Measurements from ENCODE around the gene ATG16L2.

The ATG16L2 gene, protein sequence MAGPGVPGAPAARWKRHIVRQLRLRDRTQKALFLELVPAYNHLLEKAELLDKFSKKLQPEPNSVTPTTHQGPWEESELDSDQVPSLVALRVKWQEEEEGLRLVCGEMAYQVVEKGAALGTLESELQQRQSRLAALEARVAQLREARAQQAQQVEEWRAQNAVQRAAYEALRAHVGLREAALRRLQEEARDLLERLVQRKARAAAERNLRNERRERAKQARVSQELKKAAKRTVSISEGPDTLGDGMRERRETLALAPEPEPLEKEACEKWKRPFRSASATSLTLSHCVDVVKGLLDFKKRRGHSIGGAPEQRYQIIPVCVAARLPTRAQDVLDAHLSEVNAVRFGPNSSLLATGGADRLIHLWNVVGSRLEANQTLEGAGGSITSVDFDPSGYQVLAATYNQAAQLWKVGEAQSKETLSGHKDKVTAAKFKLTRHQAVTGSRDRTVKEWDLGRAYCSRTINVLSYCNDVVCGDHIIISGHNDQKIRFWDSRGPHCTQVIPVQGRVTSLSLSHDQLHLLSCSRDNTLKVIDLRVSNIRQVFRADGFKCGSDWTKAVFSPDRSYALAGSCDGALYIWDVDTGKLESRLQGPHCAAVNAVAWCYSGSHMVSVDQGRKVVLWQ

DNA sequence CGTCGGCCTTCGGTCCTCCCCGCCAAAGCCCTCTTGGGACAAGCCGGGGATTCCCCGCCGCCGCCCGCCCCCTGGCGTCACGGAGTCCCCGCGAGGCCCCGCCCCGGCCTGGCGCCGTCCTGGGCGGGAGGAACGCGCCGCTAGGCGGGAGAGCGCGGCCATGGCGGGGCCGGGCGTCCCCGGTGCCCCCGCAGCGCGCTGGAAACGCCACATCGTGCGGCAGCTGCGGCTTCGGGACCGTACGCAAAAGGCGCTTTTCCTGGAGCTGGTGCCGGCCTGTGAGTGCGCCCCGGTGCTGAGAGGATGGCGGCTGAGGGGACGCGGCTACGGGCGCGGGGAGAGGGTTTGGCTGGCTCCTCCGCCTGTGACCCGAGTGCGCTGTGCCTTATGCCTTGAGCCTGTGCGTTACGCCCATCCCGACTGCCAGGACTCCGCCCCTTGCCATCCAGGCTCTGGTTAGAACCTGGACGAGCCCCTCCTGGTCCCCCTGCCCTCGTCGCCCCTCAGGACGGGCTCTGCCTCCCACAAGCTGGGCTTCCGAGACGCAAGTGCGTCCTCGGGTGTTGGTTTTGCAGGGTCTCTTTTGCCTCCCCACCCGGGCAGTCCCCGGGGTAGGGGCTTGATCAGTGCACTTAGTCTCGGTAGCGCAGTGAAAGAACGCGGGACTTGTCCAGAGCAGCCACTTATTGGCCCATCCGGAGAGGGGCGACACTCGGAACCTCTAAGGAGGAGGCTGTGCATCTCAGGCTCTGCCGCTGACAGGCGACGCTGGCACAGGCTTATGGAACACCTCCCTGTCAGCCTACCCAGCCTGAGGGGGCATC, at the start of gene ATG16L2:
Gene ATG16L2, plus strand, starts transcription at position 126 of the 824 bp plus-strand sequence. Its CDS starts 35 bp downstream, at position 161.
- Histone ChIP-seq H3K4me3 (ENCODE audit: low read depth, low read length) (peak within 1 kb of the TSS; percentile 85), H3K36me3 (replicated peaks) (no peaks in the 10 kb centered on the region), H3K27me3 (replicated peaks) (no peaks in the 10 kb centered on the region), H3K27ac (peak within 1 kb of the TSS; percentile 98)
- in situ Hi-C loops (cut with HindIII; ENCODE audit: low pct_ligation_motif_present, low sequenced_read_pairs): no loop called here
- no peak for TF ChIP-seq CTCF (IDR thresholded peaks at IDR 0.05; ENCODE audit: low read depth, low read length, missing control alignments)
- DNase-seq: peak; percentile 65

GRCh38 chr11:72764503-72764902, 49.7 kb upstream of the ATG16L2 start:
- no peaks in the 10 kb centered on the region for H3K36me3 ChIP-seq (replicated peaks)
- H3K4me3 ChIP-seq (ENCODE audit: low read depth, low read length): no peak overlapping the region
- no peak for DNase-seq
- no peak overlapping the region for H3K27ac ChIP-seq
- in situ Hi-C loops (cut with HindIII; ENCODE audit: low pct_ligation_motif_present, low sequenced_read_pairs): no loop called here
- H3K27me3 ChIP-seq (replicated peaks): no peaks in the 10 kb centered on the region
- TF ChIP-seq CTCF (IDR thresholded peaks at IDR 0.05; ENCODE audit: low read depth, low read length, missing control alignments): no peak

DNA sequence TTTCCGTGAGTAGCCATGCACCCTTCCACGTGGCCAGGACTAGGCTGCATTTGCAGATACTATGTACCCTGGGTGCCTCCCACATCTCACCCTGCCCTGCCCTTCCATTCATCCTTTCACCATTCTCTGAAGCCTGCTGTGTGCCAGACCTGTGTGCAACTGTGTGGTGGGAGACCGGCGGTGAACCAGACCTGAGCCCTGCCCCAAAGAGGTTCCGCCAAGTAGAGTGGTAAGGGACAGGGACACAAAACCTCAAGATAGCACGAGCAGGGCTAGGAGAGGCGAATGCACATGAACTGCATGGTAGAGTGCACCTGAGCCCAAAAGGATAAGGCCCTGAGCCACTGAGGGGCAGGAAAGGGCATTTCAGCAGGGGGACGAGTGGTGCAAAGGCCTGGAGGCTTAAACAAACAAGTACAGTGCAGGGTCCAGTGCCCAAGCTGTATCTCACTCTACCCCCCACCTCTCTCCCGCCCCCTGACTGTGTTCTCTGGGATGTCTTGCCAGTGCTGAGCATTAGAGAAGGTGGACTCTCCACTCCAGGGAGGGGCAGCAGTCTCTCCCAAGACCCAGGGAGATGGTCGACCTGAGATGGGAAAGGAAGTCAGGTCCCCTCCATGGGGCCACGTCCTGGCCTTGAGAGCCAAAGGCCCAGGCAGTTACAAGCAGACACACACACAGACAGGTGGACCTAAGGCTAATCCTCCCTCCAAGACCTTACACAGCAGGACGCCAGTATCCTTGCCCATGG, 47.9 kb upstream of the ATG16L2 start:
- in situ Hi-C loops (cut with HindIII; ENCODE audit: low pct_ligation_motif_present, low sequenced_read_pairs): no loop called here
- H3K36me3 ChIP-seq (replicated peaks): no peaks in the 10 kb centered on the region
- DNase-seq: no peak
- H3K4me3 ChIP-seq (ENCODE audit: low read depth, low read length): no peak overlapping the region
- TF ChIP-seq CTCF (IDR thresholded peaks at IDR 0.05; ENCODE audit: low read depth, low read length, missing control alignments): no peak
- no peaks in the 10 kb centered on the region for H3K27me3 ChIP-seq (replicated peaks)
- H3K27ac ChIP-seq: no peak overlapping the region

DNA sequence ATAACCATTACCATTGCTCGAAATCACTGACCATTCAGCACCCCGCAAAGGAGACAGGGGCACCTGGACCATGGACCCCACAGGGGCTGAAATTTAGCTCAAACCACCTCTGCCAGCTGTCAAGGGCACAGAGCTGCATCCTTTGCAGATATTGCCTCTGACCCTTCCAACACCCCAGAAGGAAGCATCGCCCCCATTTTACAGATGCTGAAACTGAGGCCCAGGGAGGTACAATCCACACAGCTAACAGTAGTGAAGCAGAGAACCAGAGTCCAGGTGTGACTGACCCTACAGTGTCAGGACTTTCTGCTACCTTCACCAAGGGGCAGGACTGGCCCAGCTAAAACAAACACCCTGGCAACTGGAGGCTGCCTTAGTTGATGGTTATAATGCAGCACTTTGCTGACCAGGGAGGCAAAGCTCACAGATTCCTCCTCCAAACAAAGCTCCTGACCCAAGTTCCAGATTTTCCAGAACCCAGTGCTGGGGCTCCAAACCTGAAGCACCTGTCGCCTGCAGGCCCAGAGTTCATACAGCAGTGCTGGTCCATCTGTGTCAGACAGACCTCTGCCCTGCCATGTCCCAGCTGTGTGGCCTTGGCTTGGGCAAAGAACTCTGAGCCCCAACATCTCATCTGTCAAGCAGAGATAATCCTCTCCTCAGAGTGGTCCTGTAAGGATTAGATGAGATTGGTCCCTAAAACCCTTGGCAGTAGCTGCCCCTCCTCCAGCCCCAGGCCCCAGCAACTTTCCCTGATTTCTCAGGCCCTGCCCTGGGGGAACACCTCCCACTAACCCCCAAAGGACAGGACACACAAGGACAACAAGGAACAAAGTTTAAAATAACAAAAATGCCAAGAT, 46.8 kb upstream of the ATG16L2 start:
- DNase-seq: no peak
- Histone ChIP-seq H3K27ac (no peak overlapping the region), H3K27me3 (replicated peaks) (no peaks in the 10 kb centered on the region), H3K36me3 (replicated peaks) (no peaks in the 10 kb centered on the region), H3K4me3 (ENCODE audit: low read depth, low read length) (no peak overlapping the region)
- in situ Hi-C loops (cut with HindIII; ENCODE audit: low pct_ligation_motif_present, low sequenced_read_pairs): no loop called here
- TF ChIP-seq CTCF (IDR thresholded peaks at IDR 0.05; ENCODE audit: low read depth, low read length, missing control alignments): no peak

DNA sequence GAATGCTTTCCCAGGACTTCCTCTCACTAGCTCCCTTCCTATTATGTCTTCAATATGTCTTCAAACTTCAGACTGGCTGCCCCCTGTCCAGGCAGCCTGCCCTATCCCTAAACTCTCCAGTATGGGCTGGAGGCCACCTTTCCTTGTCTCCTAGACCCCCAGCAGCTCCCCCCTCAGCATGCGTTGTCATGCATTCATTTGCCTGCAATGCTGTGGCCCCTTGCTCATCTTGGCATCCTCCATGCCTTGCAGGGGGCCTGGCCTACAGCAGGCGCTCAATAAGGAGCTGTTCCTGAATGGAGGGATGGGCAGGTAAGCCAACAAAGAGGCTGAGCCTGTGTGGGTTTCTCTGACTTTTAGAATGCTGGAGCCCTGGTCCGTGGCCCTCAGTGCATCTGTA, 45.6 kb upstream of the ATG16L2 start:
- H3K4me3 ChIP-seq (ENCODE audit: low read depth, low read length): no peak overlapping the region
- in situ Hi-C loops (cut with HindIII; ENCODE audit: low pct_ligation_motif_present, low sequenced_read_pairs): no loop called here
- no peak overlapping the region for H3K27ac ChIP-seq
- H3K36me3 ChIP-seq (replicated peaks): no peaks in the 10 kb centered on the region
- H3K27me3 ChIP-seq (replicated peaks): no peaks in the 10 kb centered on the region
- no peak for DNase-seq
- no peak for TF ChIP-seq CTCF (IDR thresholded peaks at IDR 0.05; ENCODE audit: low read depth, low read length, missing control alignments)

Measured in brain microvascular endothelial cell (primary cell).